GM23338 (cell line): Measurements from ENCODE around the gene SH3D19. TPM values are rescaled to one million over a fixed set of nuclear protein-coding genes. Genes with fewer than 3 reads are reported as not detected.

ENCODE experiments used
- ATAC-seq: fragments of 200-7000 bp; cut with Tn5 transposase; 3 replicates; pipeline ENCODE4 v1.9.1; 2020
- DNase-seq: peaks from one replicate; pipeline ENCODE4 v3.0.0-alpha.2; 2015; ENCODE audit warnings: low spot score
- H2AFZ ChIP-seq: fragments of 200-600 bp; sonication (generic); 2 replicates; pipeline ENCODE4 v1.8.0; 2016; ENCODE audit warnings: antibody characterized with exemption, mild to moderate bottlenecking, moderate library complexity
- H3F3A ChIP-seq: fragments of 200-600 bp; sonication (generic); replicated peaks from 2 replicates; pipeline ENCODE4 v1.8.0; 2017; ENCODE audit warnings: antibody characterized with exemption, mixed run types, low read depth
- H3K27ac ChIP-seq: fragments of 200-600 bp; sonication (generic); 2 replicates; pipeline ENCODE4 v1.6.1; 2016; ENCODE audit warnings: low read depth
- H3K27me3 ChIP-seq: fragments of 200-600 bp; sonication (generic); 2 replicates; pipeline ENCODE4 v1.8.0; 2016; ENCODE audit warnings: mild to moderate bottlenecking, mixed run types, moderate library complexity; ENCODE audit not compliant: insufficient read depth
- H3K36me3 ChIP-seq: fragments of 200-600 bp; sonication (generic); 2 replicates; pipeline ENCODE4 v1.8.0; 2016; ENCODE audit warnings: mild to moderate bottlenecking; ENCODE audit not compliant: insufficient read depth
- H3K4me1 ChIP-seq: fragments of 200-600 bp; sonication (generic); 2 replicates; pipeline ENCODE4 v1.8.0; 2016; ENCODE audit warnings: mild to moderate bottlenecking, moderate library complexity; ENCODE audit not compliant: insufficient read depth
- H3K4me2 ChIP-seq: fragments of 200-600 bp; sonication (generic); 2 replicates; pipeline ENCODE4 v1.7.1; 2017; ENCODE audit warnings: mixed run types
- H3K4me3 ChIP-seq: fragments of 200-600 bp; sonication (generic); 2 replicates; pipeline ENCODE4 v1.6.1; 2016; ENCODE audit warnings: mixed run types
- H3K79me2 ChIP-seq: fragments of 200-600 bp; sonication (generic); replicated peaks from 2 replicates; pipeline ENCODE4 v1.8.0; 2017; ENCODE audit warnings: mild to moderate bottlenecking; ENCODE audit not compliant: insufficient read depth
- H3K9me2 ChIP-seq: fragments of 200-600 bp; sonication (generic); 2 replicates; pipeline ENCODE4 v1.8.0; 2017; ENCODE audit not compliant: insufficient read depth
- H4K20me1 ChIP-seq: fragments of 200-600 bp; sonication (generic); replicated peaks from 2 replicates; pipeline ENCODE4 v1.8.0; 2017; ENCODE audit warnings: mild to moderate bottlenecking; ENCODE audit not compliant: insufficient read depth
- H3K27ac Mint-ChIP-seq: 2 replicates; pipeline ENCODE4 v1.8.0; 2020; ENCODE audit warnings: inconsistent platforms, mild to moderate bottlenecking, moderate library complexity, mixed read lengths
- H3K27me3 Mint-ChIP-seq: 3 replicates; pipeline ENCODE4 v1.8.0; 2022; ENCODE audit warnings: low read depth, mild to moderate bottlenecking, moderate library complexity, mixed read lengths, inconsistent platforms; ENCODE audit not compliant: insufficient read depth, poor library complexity
- H3K36me3 Mint-ChIP-seq: 3 replicates; pipeline ENCODE4 v1.8.0; 2021; ENCODE audit warnings: low read depth, mild to moderate bottlenecking, inconsistent platforms, moderate library complexity, mixed read lengths
- H3K4me1 Mint-ChIP-seq: 3 replicates; pipeline ENCODE4 v1.8.0; 2020; ENCODE audit warnings: mild to moderate bottlenecking, inconsistent platforms, mixed read lengths
- H3K4me3 Mint-ChIP-seq: 3 replicates; pipeline ENCODE4 v1.8.0; 2021; ENCODE audit warnings: moderate library complexity, mild to moderate bottlenecking, inconsistent platforms, mixed read lengths
- H3K9me3 Mint-ChIP-seq: 3 replicates; pipeline ENCODE4 v1.8.0; 2020; ENCODE audit warnings: moderate library complexity, mild to moderate bottlenecking, inconsistent platforms, mixed read lengths
- CREB1 ChIP-seq: fragments of 250-450 bp; sonication (Bioruptor Pico); IDR thresholded peaks from 2 replicates; pipeline ENCODE4 v1.5.0; 2020; ENCODE audit warnings: low read depth, mild to moderate bottlenecking, moderate library complexity
- EZH2 ChIP-seq: fragments of 200-600 bp; sonication (generic); IDR thresholded peaks from one replicate; pipeline ENCODE4 v1.8.0; 2017; ENCODE audit warnings: antibody characterized with exemption, mild to moderate bottlenecking, low read depth; ENCODE audit not compliant: unreplicated experiment
- EZH2phosphoT487 ChIP-seq: fragments of 200-600 bp; sonication (generic); IDR thresholded peaks from one replicate; pipeline ENCODE4 v1.8.1; 2018; ENCODE audit warnings: antibody characterized with exemption; ENCODE audit not compliant: unreplicated experiment
- POLR2AphosphoS5 ChIP-seq: IDR thresholded peaks from 2 replicates; pipeline ENCODE4 v1.6.1; 2016; ENCODE audit warnings: antibody characterized with exemption, low read depth
- polyA plus RNA-seq: library from polyadenylated mRNA; unstranded; fragments of >200 nt; fragmentation: Nextera tagmentation; extraction: Ambion mirVana; gene quantifications from 2 replicates; pipeline ENCODE4 v1.2.1, GENCODE V29; 2016
- total RNA-seq: library from RNA; depleted of rRNA; stranded (reverse); fragments of >200 nt; shearing (Covaris generic); gene quantifications from 2 replicates; pipeline ENCODE4 v1.2.3, GENCODE V29; 2014
- TF ChIP-seq, protein P1 (sequence below): fragments of 250-450 bp; sonication (Bioruptor Pico); IDR thresholded peaks from 2 replicates; pipeline ENCODE4 v1.5.0; 2020; ENCODE audit warnings: mild to moderate bottlenecking, moderate library complexity

Gene SH3D19
- total and polyA plus RNA-seq, 2 experiments from 2014 or later, result 25.3 to 57.4 TPM

DNA sequence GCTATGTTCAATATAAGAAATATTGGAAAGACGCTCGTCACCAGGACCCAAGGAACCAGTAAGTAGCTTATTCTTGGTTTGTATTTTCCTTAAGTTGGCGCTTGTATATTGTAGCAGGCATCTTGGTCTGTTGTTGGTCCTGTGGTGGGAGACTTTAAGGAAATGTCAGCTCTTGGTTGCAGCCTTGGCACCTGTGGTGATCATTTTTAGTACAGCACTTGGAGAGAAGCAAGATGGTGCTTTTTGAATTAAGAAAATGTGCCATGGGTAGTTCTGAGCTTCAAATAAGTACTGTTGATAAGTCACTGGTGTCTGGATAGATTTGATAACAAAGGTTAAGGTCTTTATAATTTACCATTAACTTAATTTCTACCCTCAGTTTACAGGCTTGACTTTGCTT is 224.9 kb downstream of the SH3D19 start:
- no peak overlapping the region for H2AFZ ChIP-seq
- no peaks in the 10 kb centered on the region for H3K9me3 Mint-ChIP-seq
- peak overlapping the region; percentile 98 for H3K4me3 Mint-ChIP-seq
- ATAC-seq (no peak), DNase-seq (no peak)
- no peaks in the 10 kb centered on the region for H3K27me3 ChIP-seq
- peak overlapping the region; percentile 86 for H3K4me2 ChIP-seq
- no peaks in the 10 kb centered on the region for H3K9me2 ChIP-seq
- peaks cover 42% of the 10 kb centered on the region for H3F3A ChIP-seq
- peak overlapping the region; percentile 90 for H3K27ac ChIP-seq
- H3K4me1 ChIP-seq, result peaks cover 23% of the 10 kb centered on the region
- peaks cover 62% of the 10 kb centered on the region for H3K36me3 Mint-ChIP-seq
- peaks cover 40% of the 10 kb centered on the region for H4K20me1 ChIP-seq
- H3K4me1 Mint-ChIP-seq, result peaks cover 15% of the 10 kb centered on the region; the same call in 2 of the 3 replicates
- H3K36me3 ChIP-seq, result peaks cover 58% of the 10 kb centered on the region
- H3K27me3 Mint-ChIP-seq, result peaks cover 18% of the 10 kb centered on the region
- peak overlapping the region; percentile 100 for H3K4me3 ChIP-seq
- peaks cover 44% of the 10 kb centered on the region for H3K79me2 ChIP-seq
- peak overlapping the region; percentile 100 for H3K27ac Mint-ChIP-seq
- TF ChIP-seq, protein P1, sequence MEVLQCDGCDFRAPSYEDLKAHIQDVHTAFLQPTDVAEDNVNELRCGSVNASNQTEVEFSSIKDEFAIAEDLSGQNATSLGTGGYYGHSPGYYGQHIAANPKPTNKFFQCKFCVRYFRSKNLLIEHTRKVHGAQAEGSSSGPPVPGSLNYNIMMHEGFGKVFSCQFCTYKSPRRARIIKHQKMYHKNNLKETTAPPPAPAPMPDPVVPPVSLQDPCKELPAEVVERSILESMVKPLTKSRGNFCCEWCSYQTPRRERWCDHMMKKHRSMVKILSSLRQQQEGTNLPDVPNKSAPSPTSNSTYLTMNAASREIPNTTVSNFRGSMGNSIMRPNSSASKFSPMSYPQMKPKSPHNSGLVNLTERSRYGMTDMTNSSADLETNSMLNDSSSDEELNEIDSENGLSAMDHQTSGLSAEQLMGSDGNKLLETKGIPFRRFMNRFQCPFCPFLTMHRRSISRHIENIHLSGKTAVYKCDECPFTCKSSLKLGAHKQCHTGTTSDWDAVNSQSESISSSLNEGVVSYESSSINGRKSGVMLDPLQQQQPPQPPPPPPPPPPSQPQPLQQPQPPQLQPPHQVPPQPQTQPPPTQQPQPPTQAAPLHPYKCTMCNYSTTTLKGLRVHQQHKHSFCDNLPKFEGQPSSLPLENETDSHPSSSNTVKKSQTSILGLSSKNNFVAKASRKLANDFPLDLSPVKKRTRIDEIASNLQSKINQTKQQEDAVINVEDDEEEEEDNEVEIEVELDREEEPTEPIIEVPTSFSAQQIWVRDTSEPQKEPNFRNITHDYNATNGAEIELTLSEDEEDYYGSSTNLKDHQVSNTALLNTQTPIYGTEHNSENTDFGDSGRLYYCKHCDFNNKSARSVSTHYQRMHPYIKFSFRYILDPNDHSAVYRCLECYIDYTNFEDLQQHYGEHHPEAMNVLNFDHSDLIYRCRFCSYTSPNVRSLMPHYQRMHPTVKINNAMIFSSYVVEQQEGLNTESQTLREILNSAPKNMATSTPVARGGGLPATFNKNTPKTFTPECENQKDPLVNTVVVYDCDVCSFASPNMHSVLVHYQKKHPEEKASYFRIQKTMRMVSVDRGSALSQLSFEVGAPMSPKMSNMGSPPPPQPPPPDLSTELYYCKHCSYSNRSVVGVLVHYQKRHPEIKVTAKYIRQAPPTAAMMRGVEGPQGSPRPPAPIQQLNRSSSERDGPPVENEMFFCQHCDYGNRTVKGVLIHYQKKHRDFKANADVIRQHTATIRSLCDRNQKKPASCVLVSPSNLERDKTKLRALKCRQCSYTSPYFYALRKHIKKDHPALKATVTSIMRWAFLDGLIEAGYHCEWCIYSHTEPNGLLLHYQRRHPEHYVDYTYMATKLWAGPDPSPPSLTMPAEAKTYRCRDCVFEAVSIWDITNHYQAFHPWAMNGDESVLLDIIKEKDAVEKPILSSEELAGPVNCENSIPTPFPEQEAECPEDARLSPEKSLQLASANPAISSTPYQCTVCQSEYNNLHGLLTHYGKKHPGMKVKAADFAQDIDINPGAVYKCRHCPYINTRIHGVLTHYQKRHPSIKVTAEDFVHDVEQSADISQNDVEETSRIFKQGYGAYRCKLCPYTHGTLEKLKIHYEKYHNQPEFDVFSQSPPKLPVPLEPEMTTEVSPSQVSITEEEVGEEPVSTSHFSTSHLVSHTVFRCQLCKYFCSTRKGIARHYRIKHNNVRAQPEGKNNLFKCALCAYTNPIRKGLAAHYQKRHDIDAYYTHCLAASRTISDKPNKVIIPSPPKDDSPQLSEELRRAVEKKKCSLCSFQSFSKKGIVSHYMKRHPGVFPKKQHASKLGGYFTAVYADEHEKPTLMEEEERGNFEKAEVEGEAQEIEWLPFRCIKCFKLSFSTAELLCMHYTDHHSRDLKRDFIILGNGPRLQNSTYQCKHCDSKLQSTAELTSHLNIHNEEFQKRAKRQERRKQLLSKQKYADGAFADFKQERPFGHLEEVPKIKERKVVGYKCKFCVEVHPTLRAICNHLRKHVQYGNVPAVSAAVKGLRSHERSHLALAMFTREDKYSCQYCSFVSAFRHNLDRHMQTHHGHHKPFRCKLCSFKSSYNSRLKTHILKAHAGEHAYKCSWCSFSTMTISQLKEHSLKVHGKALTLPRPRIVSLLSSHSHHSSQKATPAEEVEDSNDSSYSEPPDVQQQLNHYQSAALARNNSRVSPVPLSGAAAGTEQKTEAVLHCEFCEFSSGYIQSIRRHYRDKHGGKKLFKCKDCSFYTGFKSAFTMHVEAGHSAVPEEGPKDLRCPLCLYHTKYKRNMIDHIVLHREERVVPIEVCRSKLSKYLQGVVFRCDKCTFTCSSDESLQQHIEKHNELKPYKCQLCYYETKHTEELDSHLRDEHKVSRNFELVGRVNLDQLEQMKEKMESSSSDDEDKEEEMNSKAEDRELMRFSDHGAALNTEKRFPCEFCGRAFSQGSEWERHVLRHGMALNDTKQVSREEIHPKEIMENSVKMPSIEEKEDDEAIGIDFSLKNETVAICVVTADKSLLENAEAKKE (CRISPR knock-in tag), result no peak
- TF ChIP-seq CREB1, result no peak

DNA sequence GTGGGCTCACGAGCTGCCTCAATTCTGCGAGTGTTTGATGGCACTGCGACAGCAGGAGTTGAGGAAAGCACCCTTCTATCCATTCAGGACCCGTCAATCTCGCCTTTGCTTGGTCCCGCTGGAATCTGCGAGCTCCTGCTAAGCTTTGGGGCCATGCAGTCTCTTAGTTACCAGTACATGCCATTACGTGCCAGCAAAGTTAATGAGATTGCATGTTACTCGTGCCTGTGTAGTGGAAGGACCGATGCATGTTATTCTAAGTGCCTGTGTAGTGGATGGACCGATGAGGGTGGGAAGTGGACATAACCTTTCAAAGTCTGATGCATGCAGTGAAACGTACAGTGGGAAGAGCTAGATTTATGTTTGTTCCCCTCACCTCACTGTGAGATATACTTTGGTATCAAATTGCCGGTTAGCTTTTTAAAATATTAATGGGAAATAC is 225.4 kb downstream of the SH3D19 start:
- no peak overlapping the region for H2AFZ ChIP-seq
- Mint-ChIP-seq H3K9me3 (no peaks in the 10 kb centered on the region), H3K27ac (peak overlapping the region; percentile 100), H3K4me3 (peak overlapping the region; percentile 98), H3K27me3 (peaks cover 18% of the 10 kb centered on the region), H3K4me1 (peaks cover 15% of the 10 kb centered on the region; the same call in 2 of the 3 replicates), H3K36me3 (peaks cover 57% of the 10 kb centered on the region)
- H3K36me3 ChIP-seq, result peaks cover 52% of the 10 kb centered on the region
- H3K4me1 ChIP-seq, result peaks cover 23% of the 10 kb centered on the region
- peak overlapping the region; percentile 90 for H3K27ac ChIP-seq
- peaks cover 40% of the 10 kb centered on the region for H4K20me1 ChIP-seq
- H3K4me3 ChIP-seq, result peak overlapping the region; percentile 100
- no peaks in the 10 kb centered on the region for H3K9me2 ChIP-seq
- H3K4me2 ChIP-seq, result peak overlapping the region; percentile 86
- ATAC-seq, result peak; percentile 24
- no peak for DNase-seq
- peaks cover 38% of the 10 kb centered on the region for H3F3A ChIP-seq
- no peaks in the 10 kb centered on the region for H3K27me3 ChIP-seq
- peaks cover 44% of the 10 kb centered on the region for H3K79me2 ChIP-seq
- TF ChIP-seq EZH2phosphoT487, result no peak
- TF ChIP-seq CREB1, result no peak
- TF ChIP-seq, protein P1 (CRISPR knock-in tag), result no peak
- TF ChIP-seq EZH2, result no peak
- TF ChIP-seq POLR2AphosphoS5, result no peak
